ENCODE measurements around the gene CRIP1.

- TF ChIP-seq, protein P1, sequence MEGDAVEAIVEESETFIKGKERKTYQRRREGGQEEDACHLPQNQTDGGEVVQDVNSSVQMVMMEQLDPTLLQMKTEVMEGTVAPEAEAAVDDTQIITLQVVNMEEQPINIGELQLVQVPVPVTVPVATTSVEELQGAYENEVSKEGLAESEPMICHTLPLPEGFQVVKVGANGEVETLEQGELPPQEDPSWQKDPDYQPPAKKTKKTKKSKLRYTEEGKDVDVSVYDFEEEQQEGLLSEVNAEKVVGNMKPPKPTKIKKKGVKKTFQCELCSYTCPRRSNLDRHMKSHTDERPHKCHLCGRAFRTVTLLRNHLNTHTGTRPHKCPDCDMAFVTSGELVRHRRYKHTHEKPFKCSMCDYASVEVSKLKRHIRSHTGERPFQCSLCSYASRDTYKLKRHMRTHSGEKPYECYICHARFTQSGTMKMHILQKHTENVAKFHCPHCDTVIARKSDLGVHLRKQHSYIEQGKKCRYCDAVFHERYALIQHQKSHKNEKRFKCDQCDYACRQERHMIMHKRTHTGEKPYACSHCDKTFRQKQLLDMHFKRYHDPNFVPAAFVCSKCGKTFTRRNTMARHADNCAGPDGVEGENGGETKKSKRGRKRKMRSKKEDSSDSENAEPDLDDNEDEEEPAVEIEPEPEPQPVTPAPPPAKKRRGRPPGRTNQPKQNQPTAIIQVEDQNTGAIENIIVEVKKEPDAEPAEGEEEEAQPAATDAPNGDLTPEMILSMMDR (IDR thresholded peaks at IDR 0.05): no peak
- no peak for TF ChIP-seq POLR2AphosphoS5 (IDR thresholded peaks at IDR 0.05)
- TF ChIP-seq POLR2A (IDR thresholded peaks at IDR 0.05): no peak
- TF ChIP-seq EP300 (IDR thresholded peaks at IDR 0.05): no peak
These were observed 29.7 kb upstream of the CRIP1 start for GRCh38 chr14:105456736-105457617.

All from suprapubic skin (tissue), 4 donors.